GM21576 (cell line): Measurements from ENCODE around the gene CUTA.
A peak's percentile ranks its signal among the peaks of the same experiment; 100 is the strongest.
"Not testable (repeated sequence)": the region's sequence is repeated elsewhere in the genome, so short reads cannot be mapped to it uniquely, and the experiment has no call there.

Source experiments
- ATAC-seq: cut with Tn5 transposase; IDR thresholded peaks from one replicate; pipeline ENCODE4 v1.9.1; 2021; ENCODE audit warnings: mild to moderate bottlenecking, moderate library complexity; ENCODE audit not compliant: unreplicated experiment

Gene CUTA

DNA sequence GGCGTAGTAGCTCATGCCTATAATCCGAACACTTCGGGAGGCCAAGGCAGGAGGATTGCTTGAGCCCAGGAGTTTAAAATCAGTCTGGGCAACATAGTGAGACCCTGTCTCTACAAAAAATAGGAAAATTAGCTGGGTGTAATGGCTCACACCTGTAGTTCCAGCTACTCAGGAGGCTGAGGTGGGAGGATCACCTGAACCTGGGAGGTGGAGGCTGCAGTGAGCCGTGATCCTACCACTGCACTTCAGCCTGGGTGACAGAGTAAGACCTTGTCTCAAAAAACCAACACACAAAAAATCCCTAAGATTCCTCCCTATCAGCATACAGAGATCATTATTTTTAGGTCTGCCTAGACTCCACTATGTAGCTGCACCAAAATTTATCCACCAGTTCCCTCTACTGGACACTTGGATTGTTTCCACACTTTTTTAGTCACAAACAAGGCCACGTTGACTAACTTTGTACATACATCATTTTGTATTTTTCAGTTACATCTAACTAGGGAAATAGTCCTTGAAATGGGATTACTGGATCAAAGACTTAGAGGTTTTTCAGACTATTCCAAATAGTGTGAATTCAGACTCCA is 10.7 kb downstream of the CUTA start:
- ATAC-seq, result no peak

DNA sequence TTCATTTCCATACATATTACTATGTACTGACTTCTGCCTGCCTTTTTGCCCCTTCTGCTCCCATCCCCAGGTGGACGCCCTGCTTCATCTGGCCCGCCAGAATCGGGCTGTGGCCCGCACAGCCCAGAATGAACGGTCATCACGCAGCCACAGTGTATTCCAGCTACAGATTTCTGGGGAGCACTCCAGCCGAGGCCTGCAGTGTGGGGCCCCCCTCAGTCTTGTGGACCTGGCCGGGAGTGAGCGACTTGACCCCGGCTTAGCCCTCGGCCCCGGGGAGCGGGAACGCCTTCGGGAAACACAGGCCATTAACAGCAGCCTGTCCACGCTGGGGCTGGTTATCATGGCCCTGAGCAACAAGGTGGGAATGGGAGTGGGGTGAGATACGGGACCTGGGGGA is 11.8 kb downstream of the CUTA start:
- ATAC-seq, result no peak

DNA sequence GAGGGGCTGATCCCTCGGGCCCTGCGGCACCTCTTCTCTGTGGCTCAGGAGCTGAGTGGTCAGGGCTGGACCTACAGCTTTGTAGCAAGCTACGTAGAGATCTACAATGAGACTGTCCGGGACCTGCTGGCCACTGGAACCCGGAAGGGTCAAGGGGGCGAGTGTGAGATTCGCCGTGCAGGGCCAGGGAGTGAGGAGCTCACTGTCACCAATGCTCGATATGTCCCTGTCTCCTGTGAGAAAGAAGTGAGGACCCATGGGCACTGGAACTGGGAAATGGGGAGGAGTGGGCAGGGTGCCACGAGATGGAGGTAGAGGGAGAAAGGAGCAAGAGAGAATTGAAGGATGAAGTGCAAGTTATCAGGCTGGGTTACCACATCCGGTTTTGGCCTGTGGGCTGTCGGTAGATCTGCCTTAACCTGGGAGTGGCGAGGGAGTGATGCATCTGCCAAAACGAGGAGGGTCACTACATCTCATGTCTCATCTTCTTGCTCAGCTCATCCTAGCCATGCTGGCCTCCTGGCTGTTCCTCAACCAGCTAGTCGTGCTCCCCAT is 12.4 kb downstream of the CUTA start:
- ATAC-seq, result no peak

DNA sequence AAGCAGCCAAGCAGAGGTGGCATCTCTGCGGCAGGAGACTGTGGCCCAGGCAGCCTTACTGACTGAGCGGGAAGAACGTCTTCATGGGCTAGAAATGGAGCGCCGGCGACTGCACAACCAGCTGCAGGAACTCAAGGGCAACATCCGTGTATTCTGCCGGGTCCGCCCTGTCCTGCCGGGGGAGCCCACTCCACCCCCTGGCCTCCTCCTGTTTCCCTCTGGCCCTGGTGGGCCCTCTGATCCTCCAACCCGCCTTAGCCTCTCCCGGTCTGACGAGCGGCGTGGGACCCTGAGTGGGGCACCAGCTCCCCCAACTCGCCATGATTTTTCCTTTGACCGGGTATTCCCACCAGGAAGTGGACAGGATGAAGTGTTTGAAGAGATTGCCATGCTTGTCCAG is 13.0 kb downstream of the CUTA start:
- no peak for ATAC-seq

DNA sequence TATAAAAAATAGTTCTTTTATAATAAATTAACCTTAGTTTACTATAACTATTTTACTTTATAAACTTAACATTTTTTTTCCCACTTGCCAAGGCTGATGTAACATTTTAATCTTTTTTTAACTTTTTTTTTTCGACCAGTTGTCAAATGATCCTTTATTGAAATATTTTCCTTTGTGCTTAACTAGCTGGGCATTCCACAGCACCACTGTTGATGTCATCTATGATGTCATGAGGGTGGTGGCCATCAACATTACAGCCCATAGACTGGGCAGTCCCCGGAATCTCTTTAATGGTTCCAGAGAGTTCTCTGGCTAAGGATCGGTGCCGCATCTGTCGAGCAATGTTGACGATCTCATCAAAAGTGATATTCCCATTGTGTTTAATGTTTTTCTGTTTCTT is 18.0 kb downstream of the CUTA start:
- not testable (repeated sequence) for ATAC-seq

DNA sequence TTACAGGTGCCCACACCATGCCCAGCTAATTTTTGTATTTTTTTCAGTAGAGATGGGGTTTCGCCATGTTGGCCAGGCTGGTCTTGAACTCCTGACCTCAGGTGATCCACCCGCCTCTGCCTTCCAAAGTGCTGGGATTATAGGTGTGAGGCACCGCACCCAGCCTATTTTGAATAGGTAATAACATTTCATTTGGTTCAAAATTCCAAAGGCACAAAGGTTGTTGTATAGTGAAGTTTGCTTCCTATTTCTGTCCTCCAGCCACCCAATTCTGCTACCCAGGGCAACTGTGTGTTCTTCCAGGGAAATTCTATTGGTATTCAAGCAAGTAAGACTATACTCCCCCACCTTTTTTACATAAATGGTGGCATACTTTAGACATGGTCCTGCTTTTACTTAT is 19.3 kb downstream of the CUTA start:
- ATAC-seq, result not testable (repeated sequence)

DNA sequence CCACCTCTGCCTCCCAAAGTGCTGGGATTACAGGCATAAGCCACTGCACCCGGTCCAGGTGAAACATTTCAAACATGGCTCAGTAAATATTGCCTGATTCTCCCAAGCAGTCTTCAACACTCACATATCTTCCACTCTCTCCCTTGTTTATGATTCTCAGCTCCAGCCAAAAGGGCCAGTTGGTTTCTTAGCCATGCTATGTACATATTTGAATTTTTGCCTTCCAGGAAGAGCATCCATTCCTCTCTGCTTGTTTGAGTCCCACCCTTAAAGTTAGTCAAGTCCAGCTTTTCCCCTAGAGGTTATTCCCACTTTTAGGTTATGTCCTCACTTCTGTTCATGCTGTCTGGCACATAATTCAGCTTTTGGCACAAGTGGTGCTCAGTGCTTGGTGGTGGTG is 20.4 kb downstream of the CUTA start:
- ATAC-seq, result no peak

DNA sequence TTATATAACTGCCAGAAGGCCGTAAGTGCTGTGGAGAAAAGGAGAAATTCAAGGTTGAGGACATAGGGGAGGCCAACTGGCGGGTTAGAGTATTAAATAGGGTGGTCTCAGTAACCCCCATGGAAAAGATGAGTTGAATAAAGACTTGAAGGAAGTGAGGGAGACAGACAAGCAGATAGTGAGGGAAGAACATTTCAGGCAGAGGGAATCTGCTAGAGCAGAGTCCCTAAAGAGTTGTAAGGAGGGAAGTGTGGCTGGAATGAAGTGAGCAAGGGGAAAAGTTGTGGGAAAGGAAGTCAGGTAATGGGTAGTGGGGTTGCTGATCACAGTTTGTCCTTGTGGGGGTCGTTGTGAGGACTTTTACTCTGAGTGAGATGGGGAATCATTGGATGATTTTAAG is 24.9 kb downstream of the CUTA start:
- no peak for ATAC-seq

DNA sequence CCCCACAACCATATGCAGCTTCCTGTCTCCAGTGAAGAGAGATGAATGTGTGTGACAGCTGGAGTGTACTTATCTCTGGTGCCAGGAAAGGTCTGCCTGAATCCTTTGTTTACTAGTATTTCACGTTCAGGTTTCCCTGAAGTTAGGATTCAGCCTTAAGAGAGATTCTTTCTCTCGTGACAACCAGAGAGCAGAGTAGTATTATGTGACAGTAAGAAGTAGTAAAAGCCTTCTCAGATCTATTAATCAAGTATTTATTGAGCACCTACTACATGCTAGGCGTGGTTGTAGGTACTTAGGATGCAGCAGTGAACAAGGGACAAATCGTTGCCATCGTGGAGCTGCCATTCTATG is 25.3 kb downstream of the CUTA start:
- ATAC-seq, result no peak

DNA sequence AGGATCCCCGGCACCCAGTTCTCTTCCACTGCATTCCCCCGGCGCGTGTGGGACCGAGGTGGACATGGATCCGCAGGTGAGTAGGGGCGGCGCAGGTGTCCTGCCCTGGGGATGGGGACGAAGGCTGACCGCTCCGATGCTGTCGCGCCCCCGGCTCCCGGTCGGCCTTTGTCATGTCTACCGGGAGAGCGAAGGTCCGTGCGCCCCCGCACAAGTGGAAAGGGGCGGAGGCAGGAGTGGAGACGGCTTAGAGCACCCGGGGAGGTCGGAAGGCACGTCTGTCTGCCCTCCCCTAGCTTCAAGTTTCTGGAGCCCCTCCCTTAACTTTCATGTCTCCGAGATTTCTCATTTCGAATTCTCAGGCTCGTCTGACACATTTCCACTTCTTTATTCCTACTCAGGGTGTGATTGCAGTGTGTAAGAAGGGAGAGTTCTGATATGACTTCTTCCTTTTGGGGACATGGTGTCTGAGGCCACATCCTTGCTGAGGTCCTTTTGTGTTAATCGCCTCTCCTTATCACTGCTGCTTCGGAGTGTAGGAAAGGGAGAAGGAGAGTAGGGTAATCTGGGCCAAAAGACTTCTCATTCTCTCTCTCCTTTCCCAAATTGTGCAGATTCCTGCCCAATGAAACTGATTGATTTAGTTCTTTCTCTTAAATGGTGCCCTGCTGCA is 25.8 kb downstream of the CUTA start:
- peak; percentile 11 for ATAC-seq

DNA sequence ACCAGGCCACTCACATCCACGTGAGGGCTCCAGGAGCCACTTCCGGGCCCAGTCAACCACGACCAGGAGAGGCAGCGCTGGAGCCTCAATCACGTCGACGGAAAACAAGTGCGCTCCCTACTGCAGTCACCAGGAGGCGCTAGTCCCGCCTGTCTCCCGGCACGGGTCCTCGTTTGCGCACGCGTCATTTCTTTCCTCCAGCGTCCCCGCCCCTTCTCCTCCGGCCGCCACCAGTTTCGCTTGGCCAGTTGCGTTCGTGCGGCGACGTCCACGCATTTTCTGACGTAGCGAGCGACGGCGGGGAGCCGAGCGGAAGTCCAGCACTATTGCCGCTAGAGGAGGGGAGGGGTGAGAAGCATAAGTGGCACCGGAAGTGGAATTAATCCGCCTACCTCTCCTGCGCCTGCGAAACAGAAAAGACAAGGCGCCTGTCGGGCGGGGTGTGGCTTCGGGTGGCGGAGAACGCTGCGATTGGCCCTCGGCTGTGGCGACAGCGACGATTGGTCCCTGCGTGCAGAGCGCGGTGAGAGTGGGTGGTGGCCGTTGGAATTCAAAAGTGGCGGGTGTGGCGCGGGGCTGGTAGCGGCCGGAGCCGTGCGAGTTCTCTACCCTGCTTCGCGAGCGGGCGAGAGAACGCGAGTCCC is 26.5 kb downstream of the CUTA start, which contains the start of gene KIFC1:
Gene KIFC1 (plus strand): TSS at position 546 of the 644 bp plus-strand sequence. CDS start 163 bp downstream, outside the sequence.
- ATAC-seq, result peak; percentile 89

DNA sequence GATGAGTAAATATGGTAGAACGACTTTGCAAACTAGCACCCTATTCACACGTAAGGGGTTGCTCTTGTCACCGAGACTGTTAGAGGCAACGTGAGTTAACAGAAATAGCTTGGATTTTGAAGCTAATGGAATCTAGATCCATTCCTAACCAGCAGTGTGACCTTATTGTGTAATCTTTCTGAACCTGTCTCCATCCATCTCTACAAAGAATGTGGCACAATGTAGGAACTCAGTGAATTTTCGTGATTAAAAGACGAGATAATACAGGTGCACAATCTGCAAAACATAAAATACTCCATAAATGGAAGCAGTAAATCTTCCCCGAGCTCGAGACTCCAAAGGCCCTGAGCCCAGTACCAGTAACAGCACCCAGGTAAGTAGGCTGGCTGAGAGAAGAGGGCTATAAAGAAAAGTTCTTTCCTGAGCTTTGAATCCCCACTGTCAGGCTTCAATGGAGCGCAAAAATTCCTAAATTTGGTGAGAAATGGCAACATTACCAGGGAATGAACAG is 27.1 kb downstream of the CUTA start:
- no peak for ATAC-seq

DNA sequence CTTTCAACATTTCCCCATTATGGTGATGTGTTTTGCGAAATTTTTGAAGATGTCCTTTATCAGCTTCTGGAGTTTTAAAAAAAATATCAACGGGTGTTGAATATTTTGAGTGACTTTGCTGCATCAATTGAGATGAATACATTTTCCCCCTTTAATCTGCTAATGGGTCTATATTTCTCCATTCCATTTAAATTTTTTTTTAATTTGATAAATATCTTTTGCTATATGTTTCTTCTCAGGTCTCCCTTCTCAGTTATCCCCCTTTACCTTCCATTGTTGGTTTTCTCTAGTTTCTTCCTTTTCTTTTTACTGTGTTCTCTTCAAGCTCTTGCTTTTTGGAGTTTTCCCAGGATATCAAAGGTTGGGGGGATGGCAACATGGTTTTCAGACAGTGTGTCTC is 27.7 kb downstream of the CUTA start:
- ATAC-seq, result no peak

DNA sequence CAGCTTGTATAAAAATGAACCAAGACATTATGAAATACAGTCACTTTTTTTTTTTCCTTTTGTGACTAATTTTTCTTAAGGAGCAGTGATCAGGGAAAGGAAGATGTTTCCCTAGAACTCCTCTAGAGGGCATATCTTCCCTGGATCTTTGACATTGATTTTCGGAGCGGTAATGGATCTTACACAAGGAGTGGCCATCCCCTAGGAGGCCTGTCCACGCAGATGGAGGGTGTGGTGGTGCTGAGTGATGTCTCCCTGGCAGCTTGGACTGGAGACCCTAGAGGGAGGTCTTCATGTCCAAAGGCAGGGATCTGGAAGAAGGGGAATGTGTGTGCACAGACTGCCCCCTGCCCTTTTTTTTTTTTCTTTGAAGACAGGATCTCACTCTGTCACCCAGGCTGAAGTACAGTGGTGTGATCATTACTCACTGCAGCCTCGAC is 33.3 kb downstream of the CUTA start:
- no peak for ATAC-seq

DNA sequence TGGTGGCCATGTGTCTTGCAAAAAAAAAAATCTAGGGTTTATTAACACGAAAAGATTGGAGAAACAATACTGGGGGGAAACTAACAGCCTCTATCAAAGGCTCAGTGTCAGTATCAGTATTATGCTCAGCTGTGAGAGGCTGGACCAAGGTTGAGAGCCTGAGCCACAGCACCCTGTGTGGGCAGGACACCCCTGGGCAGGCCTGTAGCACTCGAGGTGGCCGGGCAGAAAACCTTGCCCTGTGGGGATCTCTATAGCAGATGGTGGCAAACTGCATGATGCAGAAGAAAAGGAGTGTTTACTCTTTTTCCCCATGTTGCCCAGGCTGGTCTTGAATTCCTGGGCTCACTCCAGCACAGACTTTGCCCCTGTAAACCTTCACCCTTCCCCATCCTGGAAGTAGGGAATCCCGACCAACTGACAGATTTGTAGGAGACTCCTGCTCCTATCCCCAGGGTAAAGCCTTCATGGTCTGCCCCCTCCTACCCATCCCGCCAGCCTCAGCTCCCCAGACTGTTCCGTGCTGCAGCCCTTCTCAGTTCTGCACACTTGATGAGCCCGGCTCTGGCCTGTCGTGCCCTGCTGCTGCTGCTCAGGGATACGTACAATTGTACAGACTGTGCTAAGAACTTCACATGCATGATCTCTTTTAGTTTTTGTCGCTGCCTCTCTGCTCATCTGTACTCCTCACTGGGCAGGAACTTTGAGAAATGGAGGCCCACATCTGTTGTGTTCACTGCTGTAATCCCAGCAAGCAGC is 34.3 kb downstream of the CUTA start:
- no peak for ATAC-seq

DNA sequence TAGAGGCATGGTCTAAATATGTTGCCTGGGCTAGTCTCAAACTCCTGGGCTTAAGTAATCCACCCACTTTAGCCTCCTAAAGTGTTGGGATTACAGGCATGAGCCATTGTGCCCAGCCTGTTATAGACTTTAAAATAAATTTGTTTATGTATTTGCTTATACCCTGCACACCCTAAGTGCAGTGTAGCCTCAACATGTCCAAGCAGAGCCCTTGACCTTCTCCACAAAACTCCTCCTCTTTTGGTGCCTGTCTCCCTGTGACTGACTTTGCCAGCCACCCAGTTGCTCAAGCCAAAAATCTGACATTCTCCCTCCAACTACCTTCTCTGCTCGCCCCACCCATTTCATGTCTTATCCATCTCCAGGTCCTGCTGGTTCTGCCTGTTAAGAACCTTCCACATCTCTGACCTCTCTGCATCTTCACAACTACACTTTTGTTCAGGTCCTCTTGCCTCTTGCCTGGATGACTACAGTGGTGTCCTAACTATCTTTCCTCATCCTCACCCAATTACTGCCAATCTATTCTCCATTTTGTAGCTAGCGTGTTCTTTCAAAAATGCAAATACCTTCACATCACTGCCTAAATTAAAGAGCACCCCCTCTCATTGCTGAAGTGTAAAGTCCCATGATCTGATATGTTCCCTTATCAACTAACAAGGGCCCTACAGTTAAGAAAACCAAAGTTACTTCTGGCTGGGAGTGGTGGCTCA is 37.5 kb downstream of the CUTA start:
- ATAC-seq, result no peak

DNA sequence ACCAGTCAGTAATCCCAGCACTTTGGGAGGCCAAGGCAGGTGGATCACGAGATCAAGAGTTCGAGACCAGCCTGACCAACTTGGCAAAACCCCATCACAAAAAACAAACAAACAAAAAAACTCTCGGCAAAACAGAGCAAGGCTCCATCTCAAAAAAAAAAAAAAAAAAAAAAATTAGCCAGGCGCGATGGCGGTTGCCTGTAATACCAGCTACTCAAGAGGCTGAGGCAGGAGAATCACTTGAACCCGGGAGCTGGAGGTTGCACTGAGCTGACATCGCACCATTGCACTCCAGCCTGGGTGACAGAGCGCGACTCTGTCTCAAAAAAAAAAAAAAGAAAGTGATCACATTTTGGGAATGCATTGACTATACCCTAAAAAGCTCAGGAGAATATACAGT is 38.7 kb downstream of the CUTA start:
- not testable (repeated sequence) for ATAC-seq

DNA sequence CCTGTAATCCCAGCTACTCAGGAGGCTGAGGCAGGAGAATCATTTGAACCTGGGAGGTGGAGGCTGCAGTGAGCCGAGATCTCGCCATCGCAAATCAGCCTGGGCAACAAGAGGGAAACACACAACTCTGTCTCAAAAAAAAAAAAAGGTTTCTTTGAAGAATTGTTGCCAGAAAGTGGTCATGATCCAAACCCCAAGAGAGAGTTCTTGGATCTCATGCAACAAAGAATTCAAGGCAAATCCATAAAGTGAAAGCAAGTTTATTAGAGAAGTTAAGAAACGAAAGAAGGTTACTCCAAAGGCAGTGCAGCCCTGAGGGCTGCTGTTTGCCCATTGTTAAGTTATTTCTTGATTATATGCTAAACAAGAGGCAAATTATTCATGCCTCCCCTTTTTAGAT is 40.7 kb downstream of the CUTA start:
- ATAC-seq, result no peak

DNA sequence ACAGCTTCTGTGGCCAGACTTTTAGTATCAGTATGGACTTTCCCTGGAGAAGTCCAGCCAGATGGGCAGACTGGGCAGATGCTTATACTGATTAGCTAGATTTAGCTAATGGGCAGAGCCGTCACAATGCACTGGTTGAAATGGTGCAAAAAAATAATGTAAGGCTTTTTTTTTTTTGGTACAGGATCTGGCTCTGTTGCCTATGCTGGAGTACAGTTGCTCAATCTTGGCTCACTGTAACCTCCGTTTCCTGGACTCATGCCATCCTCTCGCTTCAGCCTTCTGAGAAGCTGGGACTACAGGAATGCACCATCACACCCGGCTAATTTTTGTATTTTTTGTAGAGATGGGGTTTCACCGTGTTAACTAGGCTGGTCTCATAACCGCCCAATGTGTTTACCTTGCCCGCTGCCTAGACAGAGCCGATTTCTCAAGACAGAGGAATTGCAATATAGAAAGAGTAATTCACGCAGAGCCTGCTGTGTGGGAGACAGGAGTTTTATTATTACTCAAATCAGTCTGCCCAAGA is 42.7 kb downstream of the CUTA start:
- no peak for ATAC-seq
